ENCODE results near the gene PGC. TPM values are rescaled to one million over a fixed set of nuclear protein-coding genes. Genes with fewer than 3 reads are reported as not detected.

Gene PGC
- total RNA-seq, 1 experiment from 2014 or later, result not detected

DNA sequence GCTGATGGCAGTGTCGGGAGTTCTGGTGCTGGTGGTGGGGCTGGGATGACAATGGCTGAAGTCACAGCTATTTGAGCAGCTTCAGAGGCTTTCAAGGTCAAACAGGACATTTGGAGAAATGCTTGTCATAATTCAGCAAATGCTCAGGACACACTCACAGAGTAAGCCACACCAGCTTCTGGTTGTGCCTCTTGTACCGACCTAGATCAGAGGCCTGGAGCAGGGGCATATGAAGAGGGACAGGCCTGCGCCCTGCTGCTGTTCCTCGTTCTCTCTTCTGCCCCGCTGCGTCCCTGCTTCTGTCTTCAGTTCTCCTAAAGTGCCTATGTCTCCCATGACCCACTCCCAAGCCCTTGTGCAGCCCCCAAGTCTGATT, 893 bp upstream of the PGC start:
- H3K9me3 ChIP-seq (ENCODE audit: control insufficient read depth, low read depth, low read length), result no peaks in the 10 kb centered on the region
- no peaks in the 10 kb centered on the region for H3K36me3 Mint-ChIP-seq (ENCODE audit: insufficient read depth in 1 of 3, low read depth in 3 of 3)
- H3K4me1 ChIP-seq (ENCODE audit: insufficient read depth, low read length), result no peaks in the 10 kb centered on the region
- no peak overlapping the region for H3K4me3 Mint-ChIP-seq
- no peak overlapping the region for H4K8ac ChIP-seq (replicated peaks; ENCODE audit: insufficient read length, low read depth, low read length)
- DNase-seq, result no peak
- peak overlapping the region in 1 of 3 experiments; percentile 56; a peak in 1 of 7 replicates for H3K27ac Mint-ChIP-seq
- H2AK5ac ChIP-seq (ENCODE audit: insufficient read length, low read length), result no peak overlapping the region
- no peak overlapping the region for H2BK120ac ChIP-seq (ENCODE audit: low read depth, low read length, poor library complexity, severe bottlenecking)
- no peak overlapping the region for H3K18ac ChIP-seq (ENCODE audit: insufficient read length, low read depth, low read length)
- no peak overlapping the region for H3K9ac ChIP-seq (ENCODE audit: extremely low read depth, insufficient read length, low read length)
- TF ChIP-seq CTCF (conservative IDR thresholded peaks at IDR 0.05), result no peak
- no peak overlapping the region for H3K56ac ChIP-seq (ENCODE audit: insufficient read length, low read depth, low read length)
- no peak overlapping the region for H3T11ph ChIP-seq (ENCODE audit: low read length)
- no peak overlapping the region for H2BK5ac ChIP-seq (ENCODE audit: insufficient read length, low read length)
- H3K4me1 Mint-ChIP-seq, result no peaks in the 10 kb centered on the region
- H2AFZ ChIP-seq (ENCODE audit: low read length), result no peak overlapping the region
- no peaks in the 10 kb centered on the region for H4K20me1 ChIP-seq (ENCODE audit: control insufficient read depth, insufficient read depth, insufficient read length)
- H3K79me1 ChIP-seq (ENCODE audit: insufficient read depth, low read depth, low read length, poor library complexity, severe bottlenecking), result no peaks in the 10 kb centered on the region
- no peak overlapping the region for H4K5ac ChIP-seq (ENCODE audit: insufficient read length, low read depth, low read length)
- H3K79me2 ChIP-seq (ENCODE audit: insufficient read depth, low read length), result no peaks in the 10 kb centered on the region
- H3K23ac ChIP-seq (ENCODE audit: insufficient read length, low read depth, low read length), result no peak overlapping the region
- H3K27ac ChIP-seq (ENCODE audit: insufficient read length, low read depth, low read length), result no peak overlapping the region
- H3K4ac ChIP-seq (ENCODE audit: low read depth, low read length), result no peak overlapping the region
- H3K27me3 Mint-ChIP-seq (ENCODE audit: low read depth), result peaks cover 11% of the 10 kb centered on the region
- no peaks in the 10 kb centered on the region for H3K23me2 ChIP-seq (ENCODE audit: insufficient read length, low read depth, low read length, poor library complexity, severe bottlenecking)
- H3K27me3 ChIP-seq (ENCODE audit: insufficient read depth, low read length), result no peaks in the 10 kb centered on the region
- H2BK12ac ChIP-seq (ENCODE audit: insufficient read length, low read depth, low read length), result no peak overlapping the region
- H2BK15ac ChIP-seq (ENCODE audit: low read depth, low read length), result no peak overlapping the region
- no peak overlapping the region for H3K14ac ChIP-seq (ENCODE audit: insufficient read depth, low read length)
- H3K9me3 Mint-ChIP-seq, result no peaks in the 10 kb centered on the region
- H3K4me2 ChIP-seq (ENCODE audit: insufficient read depth, insufficient read length, low read length), result no peak overlapping the region
- H4K91ac ChIP-seq (ENCODE audit: insufficient read length, low read depth, low read length), result no peak overlapping the region
- H2BK20ac ChIP-seq (ENCODE audit: low read depth, low read length, poor library complexity, severe bottlenecking), result no peak overlapping the region
- no CpG with 5 or more reads among the region's 6 CpGs for WGBS (ENCODE audit: extremely low coverage, insufficient read length, low lambda C conversion rate)

Measured in H9 (cell line).